ENCODE measurements around the gene BRD4. TPM values are rescaled to one million over a fixed set of nuclear protein-coding genes. Genes with fewer than 3 reads are reported as not detected.

Gene BRD4
- total and polyA plus RNA-seq, 2 experiments from 2014 or later: 63.8 to 115 TPM

DNA sequence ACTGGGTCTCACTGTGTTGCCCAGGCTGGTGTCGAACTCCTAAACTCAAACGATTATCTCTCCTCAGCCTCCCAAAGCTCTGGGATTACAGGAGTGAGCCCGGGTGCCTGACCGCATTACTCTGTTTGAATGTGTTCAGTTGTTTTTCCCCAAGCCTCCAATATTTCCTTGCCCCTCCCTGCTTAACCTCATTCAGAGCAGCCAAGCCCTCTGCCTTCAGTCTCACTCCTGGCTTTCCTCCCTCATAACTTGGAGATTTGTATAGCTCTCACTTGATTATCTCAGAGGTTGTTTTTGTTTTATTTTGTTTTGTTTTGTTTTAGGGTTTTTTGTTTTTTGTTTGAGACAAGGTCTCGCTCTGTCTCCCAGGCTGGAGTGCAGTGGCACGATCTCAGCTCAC is 111.5 kb downstream of the BRD4 start:
- Histone ChIP-seq H3K27ac (ENCODE audit: low read depth) (no peak overlapping the region), H3K4me1 (ENCODE audit: insufficient read depth) (peaks cover 8% of the 10 kb centered on the region; the same call in 1 of the 2 replicates), H3K4me2 (no peak overlapping the region), H2AFZ (no peak overlapping the region), H3K4me3 (no peak overlapping the region), H4K20me1 (replicated peaks; ENCODE audit: insufficient read depth) (no peaks in the 10 kb centered on the region; the same call in 1 of the 2 replicates), H3F3A (replicated peaks; ENCODE audit: low read depth) (peaks cover 5% of the 10 kb centered on the region), H3K79me2 (replicated peaks; ENCODE audit: insufficient read depth) (no peaks in the 10 kb centered on the region), H3K9me2 (ENCODE audit: insufficient read depth) (no peaks in the 10 kb centered on the region), H3K27me3 (ENCODE audit: insufficient read depth) (no peaks in the 10 kb centered on the region), H3K36me3 (ENCODE audit: insufficient read depth) (no peaks in the 10 kb centered on the region)
- DNase-seq (ENCODE audit: low spot score): no peak
- H3K27ac Mint-ChIP-seq: no peak overlapping the region
- no peak overlapping the region for H3K4me3 Mint-ChIP-seq
- H3K27me3 Mint-ChIP-seq (ENCODE audit: insufficient read depth, low read depth, poor library complexity): peaks cover 13% of the 10 kb centered on the region
- H3K9me3 Mint-ChIP-seq: peaks cover 2% of the 10 kb centered on the region; the same call in 1 of the 3 replicates
- no peak for ATAC-seq
- no peak for TF ChIP-seq EZH2 (IDR thresholded peaks at IDR 0.05; ENCODE audit: low read depth, unreplicated experiment)
- TF ChIP-seq, protein P1, sequence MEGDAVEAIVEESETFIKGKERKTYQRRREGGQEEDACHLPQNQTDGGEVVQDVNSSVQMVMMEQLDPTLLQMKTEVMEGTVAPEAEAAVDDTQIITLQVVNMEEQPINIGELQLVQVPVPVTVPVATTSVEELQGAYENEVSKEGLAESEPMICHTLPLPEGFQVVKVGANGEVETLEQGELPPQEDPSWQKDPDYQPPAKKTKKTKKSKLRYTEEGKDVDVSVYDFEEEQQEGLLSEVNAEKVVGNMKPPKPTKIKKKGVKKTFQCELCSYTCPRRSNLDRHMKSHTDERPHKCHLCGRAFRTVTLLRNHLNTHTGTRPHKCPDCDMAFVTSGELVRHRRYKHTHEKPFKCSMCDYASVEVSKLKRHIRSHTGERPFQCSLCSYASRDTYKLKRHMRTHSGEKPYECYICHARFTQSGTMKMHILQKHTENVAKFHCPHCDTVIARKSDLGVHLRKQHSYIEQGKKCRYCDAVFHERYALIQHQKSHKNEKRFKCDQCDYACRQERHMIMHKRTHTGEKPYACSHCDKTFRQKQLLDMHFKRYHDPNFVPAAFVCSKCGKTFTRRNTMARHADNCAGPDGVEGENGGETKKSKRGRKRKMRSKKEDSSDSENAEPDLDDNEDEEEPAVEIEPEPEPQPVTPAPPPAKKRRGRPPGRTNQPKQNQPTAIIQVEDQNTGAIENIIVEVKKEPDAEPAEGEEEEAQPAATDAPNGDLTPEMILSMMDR (conservative IDR thresholded peaks at IDR 0.05; ENCODE audit: low read depth in 2 of 2): no peak
- TF ChIP-seq POLR2AphosphoS5 (IDR thresholded peaks at IDR 0.05; ENCODE audit: low read depth): no peak
- TF ChIP-seq EZH2phosphoT487 (IDR thresholded peaks at IDR 0.05; ENCODE audit: unreplicated experiment): no peak
- no peak for TF ChIP-seq CREB1 (CRISPR knock-in tag; IDR thresholded peaks at IDR 0.05; ENCODE audit: low read depth)
- TF ChIP-seq, protein P2, sequence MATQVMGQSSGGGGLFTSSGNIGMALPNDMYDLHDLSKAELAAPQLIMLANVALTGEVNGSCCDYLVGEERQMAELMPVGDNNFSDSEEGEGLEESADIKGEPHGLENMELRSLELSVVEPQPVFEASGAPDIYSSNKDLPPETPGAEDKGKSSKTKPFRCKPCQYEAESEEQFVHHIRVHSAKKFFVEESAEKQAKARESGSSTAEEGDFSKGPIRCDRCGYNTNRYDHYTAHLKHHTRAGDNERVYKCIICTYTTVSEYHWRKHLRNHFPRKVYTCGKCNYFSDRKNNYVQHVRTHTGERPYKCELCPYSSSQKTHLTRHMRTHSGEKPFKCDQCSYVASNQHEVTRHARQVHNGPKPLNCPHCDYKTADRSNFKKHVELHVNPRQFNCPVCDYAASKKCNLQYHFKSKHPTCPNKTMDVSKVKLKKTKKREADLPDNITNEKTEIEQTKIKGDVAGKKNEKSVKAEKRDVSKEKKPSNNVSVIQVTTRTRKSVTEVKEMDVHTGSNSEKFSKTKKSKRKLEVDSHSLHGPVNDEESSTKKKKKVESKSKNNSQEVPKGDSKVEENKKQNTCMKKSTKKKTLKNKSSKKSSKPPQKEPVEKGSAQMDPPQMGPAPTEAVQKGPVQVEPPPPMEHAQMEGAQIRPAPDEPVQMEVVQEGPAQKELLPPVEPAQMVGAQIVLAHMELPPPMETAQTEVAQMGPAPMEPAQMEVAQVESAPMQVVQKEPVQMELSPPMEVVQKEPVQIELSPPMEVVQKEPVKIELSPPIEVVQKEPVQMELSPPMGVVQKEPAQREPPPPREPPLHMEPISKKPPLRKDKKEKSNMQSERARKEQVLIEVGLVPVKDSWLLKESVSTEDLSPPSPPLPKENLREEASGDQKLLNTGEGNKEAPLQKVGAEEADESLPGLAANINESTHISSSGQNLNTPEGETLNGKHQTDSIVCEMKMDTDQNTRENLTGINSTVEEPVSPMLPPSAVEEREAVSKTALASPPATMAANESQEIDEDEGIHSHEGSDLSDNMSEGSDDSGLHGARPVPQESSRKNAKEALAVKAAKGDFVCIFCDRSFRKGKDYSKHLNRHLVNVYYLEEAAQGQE (IDR thresholded peaks at IDR 0.05; ENCODE audit: unreplicated experiment): no peak
- no peak for TF ChIP-seq NANOG (IDR thresholded peaks at IDR 0.05; ENCODE audit: borderline replicate concordance)
- TF ChIP-seq ZNF331 (CRISPR knock-in tag; IDR thresholded peaks at IDR 0.05; ENCODE audit: low read depth): no peak
- no peak for TF ChIP-seq JUNB (IDR thresholded peaks at IDR 0.05; ENCODE audit: unreplicated experiment)
- TF ChIP-seq ZNF114 (CRISPR knock-in tag; IDR thresholded peaks at IDR 0.05): no peak
- no peak for TF ChIP-seq STAT1 (IDR thresholded peaks at IDR 0.05; ENCODE audit: unreplicated experiment)
- TF ChIP-seq, protein P3, sequence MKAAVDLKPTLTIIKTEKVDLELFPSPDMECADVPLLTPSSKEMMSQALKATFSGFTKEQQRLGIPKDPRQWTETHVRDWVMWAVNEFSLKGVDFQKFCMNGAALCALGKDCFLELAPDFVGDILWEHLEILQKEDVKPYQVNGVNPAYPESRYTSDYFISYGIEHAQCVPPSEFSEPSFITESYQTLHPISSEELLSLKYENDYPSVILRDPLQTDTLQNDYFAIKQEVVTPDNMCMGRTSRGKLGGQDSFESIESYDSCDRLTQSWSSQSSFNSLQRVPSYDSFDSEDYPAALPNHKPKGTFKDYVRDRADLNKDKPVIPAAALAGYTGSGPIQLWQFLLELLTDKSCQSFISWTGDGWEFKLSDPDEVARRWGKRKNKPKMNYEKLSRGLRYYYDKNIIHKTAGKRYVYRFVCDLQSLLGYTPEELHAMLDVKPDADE (IDR thresholded peaks at IDR 0.05): no peak
- TF ChIP-seq, protein P4, sequence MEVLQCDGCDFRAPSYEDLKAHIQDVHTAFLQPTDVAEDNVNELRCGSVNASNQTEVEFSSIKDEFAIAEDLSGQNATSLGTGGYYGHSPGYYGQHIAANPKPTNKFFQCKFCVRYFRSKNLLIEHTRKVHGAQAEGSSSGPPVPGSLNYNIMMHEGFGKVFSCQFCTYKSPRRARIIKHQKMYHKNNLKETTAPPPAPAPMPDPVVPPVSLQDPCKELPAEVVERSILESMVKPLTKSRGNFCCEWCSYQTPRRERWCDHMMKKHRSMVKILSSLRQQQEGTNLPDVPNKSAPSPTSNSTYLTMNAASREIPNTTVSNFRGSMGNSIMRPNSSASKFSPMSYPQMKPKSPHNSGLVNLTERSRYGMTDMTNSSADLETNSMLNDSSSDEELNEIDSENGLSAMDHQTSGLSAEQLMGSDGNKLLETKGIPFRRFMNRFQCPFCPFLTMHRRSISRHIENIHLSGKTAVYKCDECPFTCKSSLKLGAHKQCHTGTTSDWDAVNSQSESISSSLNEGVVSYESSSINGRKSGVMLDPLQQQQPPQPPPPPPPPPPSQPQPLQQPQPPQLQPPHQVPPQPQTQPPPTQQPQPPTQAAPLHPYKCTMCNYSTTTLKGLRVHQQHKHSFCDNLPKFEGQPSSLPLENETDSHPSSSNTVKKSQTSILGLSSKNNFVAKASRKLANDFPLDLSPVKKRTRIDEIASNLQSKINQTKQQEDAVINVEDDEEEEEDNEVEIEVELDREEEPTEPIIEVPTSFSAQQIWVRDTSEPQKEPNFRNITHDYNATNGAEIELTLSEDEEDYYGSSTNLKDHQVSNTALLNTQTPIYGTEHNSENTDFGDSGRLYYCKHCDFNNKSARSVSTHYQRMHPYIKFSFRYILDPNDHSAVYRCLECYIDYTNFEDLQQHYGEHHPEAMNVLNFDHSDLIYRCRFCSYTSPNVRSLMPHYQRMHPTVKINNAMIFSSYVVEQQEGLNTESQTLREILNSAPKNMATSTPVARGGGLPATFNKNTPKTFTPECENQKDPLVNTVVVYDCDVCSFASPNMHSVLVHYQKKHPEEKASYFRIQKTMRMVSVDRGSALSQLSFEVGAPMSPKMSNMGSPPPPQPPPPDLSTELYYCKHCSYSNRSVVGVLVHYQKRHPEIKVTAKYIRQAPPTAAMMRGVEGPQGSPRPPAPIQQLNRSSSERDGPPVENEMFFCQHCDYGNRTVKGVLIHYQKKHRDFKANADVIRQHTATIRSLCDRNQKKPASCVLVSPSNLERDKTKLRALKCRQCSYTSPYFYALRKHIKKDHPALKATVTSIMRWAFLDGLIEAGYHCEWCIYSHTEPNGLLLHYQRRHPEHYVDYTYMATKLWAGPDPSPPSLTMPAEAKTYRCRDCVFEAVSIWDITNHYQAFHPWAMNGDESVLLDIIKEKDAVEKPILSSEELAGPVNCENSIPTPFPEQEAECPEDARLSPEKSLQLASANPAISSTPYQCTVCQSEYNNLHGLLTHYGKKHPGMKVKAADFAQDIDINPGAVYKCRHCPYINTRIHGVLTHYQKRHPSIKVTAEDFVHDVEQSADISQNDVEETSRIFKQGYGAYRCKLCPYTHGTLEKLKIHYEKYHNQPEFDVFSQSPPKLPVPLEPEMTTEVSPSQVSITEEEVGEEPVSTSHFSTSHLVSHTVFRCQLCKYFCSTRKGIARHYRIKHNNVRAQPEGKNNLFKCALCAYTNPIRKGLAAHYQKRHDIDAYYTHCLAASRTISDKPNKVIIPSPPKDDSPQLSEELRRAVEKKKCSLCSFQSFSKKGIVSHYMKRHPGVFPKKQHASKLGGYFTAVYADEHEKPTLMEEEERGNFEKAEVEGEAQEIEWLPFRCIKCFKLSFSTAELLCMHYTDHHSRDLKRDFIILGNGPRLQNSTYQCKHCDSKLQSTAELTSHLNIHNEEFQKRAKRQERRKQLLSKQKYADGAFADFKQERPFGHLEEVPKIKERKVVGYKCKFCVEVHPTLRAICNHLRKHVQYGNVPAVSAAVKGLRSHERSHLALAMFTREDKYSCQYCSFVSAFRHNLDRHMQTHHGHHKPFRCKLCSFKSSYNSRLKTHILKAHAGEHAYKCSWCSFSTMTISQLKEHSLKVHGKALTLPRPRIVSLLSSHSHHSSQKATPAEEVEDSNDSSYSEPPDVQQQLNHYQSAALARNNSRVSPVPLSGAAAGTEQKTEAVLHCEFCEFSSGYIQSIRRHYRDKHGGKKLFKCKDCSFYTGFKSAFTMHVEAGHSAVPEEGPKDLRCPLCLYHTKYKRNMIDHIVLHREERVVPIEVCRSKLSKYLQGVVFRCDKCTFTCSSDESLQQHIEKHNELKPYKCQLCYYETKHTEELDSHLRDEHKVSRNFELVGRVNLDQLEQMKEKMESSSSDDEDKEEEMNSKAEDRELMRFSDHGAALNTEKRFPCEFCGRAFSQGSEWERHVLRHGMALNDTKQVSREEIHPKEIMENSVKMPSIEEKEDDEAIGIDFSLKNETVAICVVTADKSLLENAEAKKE (CRISPR knock-in tag; IDR thresholded peaks at IDR 0.05): no peak
- no peaks in the 10 kb centered on the region for H3K36me3 Mint-ChIP-seq (ENCODE audit: low read depth)
- peaks cover 9% of the 10 kb centered on the region; the same call in 2 of the 3 replicates for H3K4me1 Mint-ChIP-seq
